Ovary (tissue), 9 donors: ENCODE data around the gene SETBP1. TPM values are rescaled to one million over a fixed set of nuclear protein-coding genes. Genes with fewer than 3 reads are reported as not detected.

Experiments
- DNase-seq, 5 donors: peaks; one replicate each; pipeline ENCODE4 v3.0.0-alpha.2; 2019 to 2020
- H3K27ac ChIP-seq, 2 donors: fragments of 200-600 bp; one replicate each; pipeline versions ENCODE4 v1.5.1 to v1.8.0; 2019 to 2022
- H3K27me3 ChIP-seq: fragments of 200-600 bp; one replicate; pipeline ENCODE4 v1.8.0; 2022
- H3K36me3 ChIP-seq: fragments of 200-600 bp; sonication (generic); one replicate; pipeline ENCODE4 v1.5.1; 2019
- H3K4me1 ChIP-seq: one replicate; pipeline ENCODE4 v1.8.1; 2013; ENCODE audit warnings: mild to moderate bottlenecking, moderate library complexity; ENCODE audit not compliant: insufficient read depth
- H3K4me3 ChIP-seq: fragments of 200-600 bp; sonication (generic); one replicate; pipeline ENCODE4 v1.5.1; 2017
- H3K9me3 ChIP-seq, 2 donors: fragments of 200-600 bp in 1 of 2; sonication (generic) in 1 of 2; one replicate each; pipeline versions ENCODE4 v1.5.1 to v1.8.1; 2013 to 2019; ENCODE audit warnings: mild to moderate bottlenecking in 1 of 2, moderate library complexity in 1 of 2
- CTCF ChIP-seq, 3 donors: fragments of 450-650 bp in 2 of 3; fragments of 200-600 bp in 1 of 3; IDR thresholded peaks; one replicate each; pipeline versions ENCODE4 v1.5.1 to v1.8.0; 2016 to 2022; ENCODE audit warnings: antibody characterized with exemption in 3 of 3, mild to moderate bottlenecking in 1 of 3
- EP300 ChIP-seq: sonication (generic); formaldehyde crosslinking; IDR thresholded peaks from one replicate; pipeline ENCODE4 v1.6.1; 2017; ENCODE audit warnings: antibody characterized with exemption
- POLR2A ChIP-seq: fragments of 450-650 bp; IDR thresholded peaks from one replicate; pipeline ENCODE4 v1.6.1; 2017; ENCODE audit warnings: antibody characterized with exemption, mild to moderate bottlenecking, moderate library complexity
- WGBS, 3 donors: extraction: QIAGEN DNeasy Blood & Tissue Kit in 1 of 3; methylation state at CpG; one replicate each; pipeline versions ENCODE4 v1.1.5 to v1.1.7; 2013 to 2017; 5-methylcytosine and 5-hydroxymethylcytosine counted together
- intact Hi-C, 4 donors: fragments of 100-400 bp; cut with DNase I; formaldehyde crosslinking; loops; one replicate each; pipeline versions ENCODE4 v1.11.0 to v1.15.1; 2022 to 2023
- polyA plus RNA-seq, 2 donors: library from polyadenylated mRNA; stranded (reverse); fragments of 200-250 nt in 1 of 2; fragments of 350-450 nt in 1 of 2; fragmentation: Illumina TruSeq in 1 of 2; extraction: RNeasy Lipid Tissue Mini Kit (QIAGEN cat#74804) in 1 of 2; gene quantifications; one replicate each; pipeline ENCODE4 v1.2.3, GENCODE V29; 2013 to 2014
- total RNA-seq, 7 donors: library from RNA; depleted of rRNA in 2 of 7; stranded (reverse); fragments of >200 nt in 2 of 7; fragmentation: NEBNext Ultra II Directional in 3 of 7; extraction: Animal tissue kit (Norgen Biotek cat#: 25700) in 3 of 7; gene quantifications; one replicate each; pipeline versions ENCODE4 v1.1.0 to v1.2.4, GENCODE V29; 2016 to 2023
- donor health status: DM: no; HTN: no; CAD: no; lungs with moderate emphysema.
- donor health status: DM: no; HTN: no; CAD: no.
- donor health status: Bipolar disorder and iron deficiency.
- donor health status: DM: yes; HTN: yes; CAD: no.
- donor health status: DM: no; HTN: no; CAD: no.
- donor health status: DM: yes; HTN: yes; CAD: no.

SETBP1 gene
- total and polyA plus RNA-seq, 9 donors: 7.8 to 53.7 (median 28.4) TPM

- no peak for TF ChIP-seq POLR2A
- Histone ChIP-seq H3K36me3 (no peaks in the 10 kb centered on the region), H3K9me3 (no peaks in the 10 kb centered on the region), H3K27ac (no peak overlapping the region), H3K4me3 (no peak overlapping the region), H3K4me1 (no peaks in the 10 kb centered on the region), H3K27me3 (no peaks in the 10 kb centered on the region)
- no peak for DNase-seq
- intact Hi-C loops: no loop called here
- 93 to 95% (median 94%) methylated on average over 4 of the region's 4 CpGs for WGBS, 3 donors
Measured at GRCh38 chr18:45066210-45066609, 385.5 kb downstream of the SETBP1 start.

DNA sequence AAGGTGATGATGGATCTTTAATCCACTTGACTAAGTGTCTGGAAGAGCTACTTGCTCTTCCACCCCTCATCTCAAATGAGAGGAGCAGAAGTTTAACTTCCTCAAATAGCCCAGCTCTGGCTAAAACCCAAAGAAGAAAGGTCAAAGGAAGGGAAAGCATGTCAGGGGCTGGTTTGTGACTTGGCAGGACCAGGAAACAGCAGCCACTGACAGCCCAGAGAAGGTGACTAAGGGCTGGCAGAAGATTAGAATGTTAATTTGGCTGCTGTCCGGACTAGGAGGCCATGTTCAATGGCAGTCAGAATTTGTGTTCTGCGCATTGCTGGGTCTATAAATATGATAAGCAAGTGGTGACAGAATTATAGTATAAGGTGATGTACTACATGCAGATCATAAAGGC, 386.2 kb downstream of the SETBP1 start:
- DNase-seq: no peak
- intact Hi-C loops: no loop called here

DNA sequence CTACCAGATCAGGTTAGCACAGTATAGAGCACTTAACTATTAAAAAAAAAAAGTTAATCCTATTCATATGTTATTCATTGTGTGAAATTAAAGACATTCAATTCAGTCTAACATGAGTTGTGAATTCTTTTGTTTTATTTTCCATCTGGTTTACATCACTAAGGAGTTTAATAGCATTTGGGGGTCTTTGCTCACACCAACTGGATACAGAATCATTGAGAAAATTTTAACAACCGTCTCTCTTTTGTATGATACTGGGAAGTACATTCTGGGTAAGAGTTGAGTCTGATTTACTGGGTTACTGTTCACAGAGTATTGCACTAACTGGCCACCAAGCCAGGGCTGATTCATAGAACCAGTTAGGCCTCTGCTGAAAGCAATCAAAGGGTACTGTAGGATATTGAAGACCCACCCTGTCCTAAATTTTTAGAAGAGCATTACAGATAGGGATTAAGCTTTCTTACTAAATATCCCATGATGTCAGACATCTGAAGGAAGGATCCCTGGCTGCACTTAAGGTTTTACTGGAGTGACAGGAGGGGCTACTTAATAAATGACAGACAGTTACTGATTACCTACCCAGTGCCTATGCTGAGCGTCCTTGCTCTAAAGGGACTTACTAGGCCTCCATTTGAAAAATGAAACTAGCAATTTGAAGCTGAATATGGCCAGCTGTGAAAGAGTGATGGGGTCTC, 387.9 kb downstream of the SETBP1 start:
- no peak for DNase-seq
- Histone ChIP-seq H3K9me3 (no peaks in the 10 kb centered on the region), H3K4me1 (no peaks in the 10 kb centered on the region), H3K36me3 (no peaks in the 10 kb centered on the region), H3K4me3 (no peak overlapping the region), H3K27me3 (no peaks in the 10 kb centered on the region), H3K27ac (no peak overlapping the region)
- TF ChIP-seq POLR2A: no peak
- no peak for TF ChIP-seq CTCF (IDR thresholded peaks at IDR 0.05)
- no peak for TF ChIP-seq EP300
- intact Hi-C loops: no loop called here
- WGBS, 3 donors: 92 to 93% (median 93%) methylated on average over 2 of the region's 2 CpGs

More for the DNA sequence above, 386.2 kb downstream of the SETBP1 start:
- no peaks in the 10 kb centered on the region for H3K4me1 ChIP-seq
- TF ChIP-seq CTCF (IDR thresholded peaks at IDR 0.05) (no peak), EP300 (no peak), POLR2A (no peak)
- H3K36me3 ChIP-seq: no peaks in the 10 kb centered on the region
- H3K9me3 ChIP-seq: no peaks in the 10 kb centered on the region
- H3K27ac ChIP-seq: no peak overlapping the region
- no peak overlapping the region for H3K4me3 ChIP-seq
- H3K27me3 ChIP-seq: no peaks in the 10 kb centered on the region
- 75 to 93% (median 84%) methylated on average over 2 of the region's 2 CpGs for WGBS, 3 donors

GRCh38 chr18:45069546-45069945, 388.9 kb downstream of the SETBP1 start:
- Histone ChIP-seq H3K9me3 (no peaks in the 10 kb centered on the region), H3K4me3 (no peak overlapping the region), H3K4me1 (no peaks in the 10 kb centered on the region), H3K27me3 (no peaks in the 10 kb centered on the region), H3K36me3 (no peaks in the 10 kb centered on the region), H3K27ac (no peak overlapping the region)
- intact Hi-C loops: no loop called here
- TF ChIP-seq CTCF (IDR thresholded peaks at IDR 0.05) (no peak), POLR2A (no peak), EP300 (no peak)
- 83 to 87% (median 87%) methylated on average over 1 of the region's 1 CpG for WGBS, 3 donors
- no peak for DNase-seq

GRCh38 chr18:45071956-45072355, 391.3 kb downstream of the SETBP1 start:
- H3K4me1 ChIP-seq: no peaks in the 10 kb centered on the region
- no peak overlapping the region for H3K4me3 ChIP-seq
- TF ChIP-seq POLR2A (no peak), CTCF (IDR thresholded peaks at IDR 0.05) (no peak), EP300 (no peak)
- H3K36me3 ChIP-seq: no peaks in the 10 kb centered on the region
- 60 to 73% (median 70%) methylated on average over 3 of the region's 3 CpGs for WGBS, 3 donors
- H3K9me3 ChIP-seq: no peaks in the 10 kb centered on the region
- no peaks in the 10 kb centered on the region for H3K27me3 ChIP-seq
- intact Hi-C loops: no loop called here
- no peak overlapping the region for H3K27ac ChIP-seq
- no peak for DNase-seq
